ENCODE measurements around the gene APOA1. TPM values are rescaled to one million over a fixed set of nuclear protein-coding genes. Genes with fewer than 3 reads are reported as not detected.

APOA1 gene
- polyA plus RNA-seq, 4 donors, result 62.3 to 22,236 (median 8,002) TPM

DNA sequence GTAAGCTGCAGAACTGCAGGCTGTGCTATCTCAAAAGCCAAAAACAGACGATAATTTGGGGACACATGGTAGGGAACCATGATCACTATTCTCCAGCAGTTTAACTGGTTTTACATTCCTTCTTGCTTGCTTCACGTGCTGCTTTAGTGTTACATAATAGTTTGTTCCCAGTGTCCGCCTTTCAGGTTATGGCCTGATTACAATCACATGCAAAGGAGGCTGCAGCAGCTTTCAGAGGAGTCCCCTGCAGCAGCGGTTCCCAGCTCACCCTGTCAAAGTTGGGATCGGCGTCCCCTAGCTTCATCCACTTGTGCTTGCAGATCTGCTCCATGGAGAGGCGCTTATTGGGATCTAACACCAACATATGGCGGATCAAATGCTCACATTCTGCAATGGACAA, 39.2 kb upstream of the APOA1 start:
- 94 to 96% (median 95%) methylated on average over 8 of the region's 8 CpGs for WGBS, 3 donors
- peaks cover 3 to 29% (median 7%) of the 10 kb centered on the region in 3 donors for H3K36me3 ChIP-seq (ENCODE audit: control insufficient read depth in 3 of 3, insufficient read depth in 2 of 3, low read depth in 1 of 3, low read length in 3 of 3)
- DNase-seq (peak in 1 of 2 donors; percentile 18), FAIRE-seq (no peak)
- H3K27ac ChIP-seq (ENCODE audit: low read depth in 1 of 3, low read length in 2 of 3), result no peak overlapping the region
- H3K9me3 ChIP-seq (ENCODE audit: control insufficient read depth in 2 of 2, insufficient read depth in 1 of 2, low read depth in 1 of 2, low read length in 1 of 2), result no peaks in the 10 kb centered on the region
- no peak overlapping the region for H3K4me3 ChIP-seq (ENCODE audit: low read depth in 1 of 3, low read length in 3 of 3)
- no peaks in the 10 kb centered on the region for H3K27me3 ChIP-seq (ENCODE audit: control insufficient read depth in 3 of 3, insufficient read depth in 3 of 3, low read length in 3 of 3)
- peaks cover 0 to 15% (median 0%) of the 10 kb centered on the region in 3 donors for H3K4me1 ChIP-seq (ENCODE audit: control insufficient read depth in 3 of 3, insufficient read depth in 2 of 3, low read depth in 1 of 3, low read length in 2 of 3)

DNA sequence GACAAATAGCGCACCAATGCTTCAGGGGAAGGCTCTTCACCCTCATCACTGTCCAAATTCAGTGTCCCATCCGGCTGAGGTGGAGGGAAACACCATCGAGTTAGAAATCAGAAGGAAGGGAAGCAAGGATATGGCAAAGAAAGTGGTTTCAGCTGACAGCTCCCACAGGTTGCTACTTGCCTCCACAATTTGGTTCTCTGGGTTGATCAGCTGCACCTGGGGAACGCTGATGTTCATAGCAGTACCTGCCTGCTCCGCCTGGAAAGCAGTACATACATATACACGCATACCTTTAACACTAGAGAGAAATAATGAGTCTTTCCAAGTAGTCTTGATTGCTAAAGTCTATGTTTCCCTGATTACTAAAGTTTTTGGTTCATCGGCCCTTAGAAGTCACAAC, 37.8 kb upstream of the APOA1 start:
- no peak for DNase-seq
- Histone ChIP-seq H3K4me1 (ENCODE audit: control insufficient read depth in 3 of 3, insufficient read depth in 2 of 3, low read depth in 1 of 3, low read length in 2 of 3) (peaks cover 0 to 15% (median 0%) of the 10 kb centered on the region in 3 donors), H3K4me3 (ENCODE audit: low read depth in 1 of 3, low read length in 3 of 3) (peak overlapping the region in 1 of 3 donors; percentile 13), H3K27me3 (ENCODE audit: control insufficient read depth in 3 of 3, insufficient read depth in 3 of 3, low read length in 3 of 3) (no peaks in the 10 kb centered on the region), H3K36me3 (ENCODE audit: control insufficient read depth in 3 of 3, insufficient read depth in 2 of 3, low read depth in 1 of 3, low read length in 3 of 3) (peaks cover 4 to 34% (median 8%) of the 10 kb centered on the region in 3 donors), H3K9me3 (ENCODE audit: control insufficient read depth in 2 of 2, insufficient read depth in 1 of 2, low read depth in 1 of 2, low read length in 1 of 2) (no peaks in the 10 kb centered on the region), H3K27ac (ENCODE audit: low read depth in 1 of 3, low read length in 2 of 3) (no peak overlapping the region)
- WGBS, 3 donors, result 95 to 98% (median 95%) methylated on average over 7 of the region's 7 CpGs
- no peak for FAIRE-seq

DNA sequence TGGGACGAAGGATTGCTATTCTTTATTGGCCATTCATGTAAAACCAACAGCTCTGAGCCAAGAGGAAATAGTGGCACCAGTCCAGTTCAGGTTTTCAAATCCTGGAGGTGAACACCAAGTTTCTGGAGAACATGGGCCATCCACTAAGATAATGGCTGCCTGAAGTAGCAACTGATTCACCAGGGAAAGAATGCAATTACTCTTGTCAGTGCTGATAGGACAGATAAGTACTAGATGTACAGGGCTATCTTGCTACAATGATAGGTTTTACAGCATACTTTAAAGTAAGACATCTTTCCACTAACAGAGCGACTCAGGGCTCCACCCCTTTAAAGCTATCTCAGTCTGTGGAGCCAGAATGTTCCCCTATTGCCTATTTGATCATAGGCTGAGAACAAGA, 36.8 kb upstream of the APOA1 start:
- WGBS, 3 donors, result 74 to 86% (median 80%) methylated on average over 2 of the region's 2 CpGs
- Histone ChIP-seq H3K36me3 (ENCODE audit: control insufficient read depth in 3 of 3, insufficient read depth in 2 of 3, low read depth in 1 of 3, low read length in 3 of 3) (peaks cover 10 to 40% (median 12%) of the 10 kb centered on the region in 3 donors), H3K27me3 (ENCODE audit: control insufficient read depth in 3 of 3, insufficient read depth in 3 of 3, low read length in 3 of 3) (no peaks in the 10 kb centered on the region), H3K4me1 (ENCODE audit: control insufficient read depth in 3 of 3, insufficient read depth in 2 of 3, low read depth in 1 of 3, low read length in 2 of 3) (peaks cover 0 to 15% (median 0%) of the 10 kb centered on the region in 3 donors), H3K4me3 (ENCODE audit: low read depth in 1 of 3, low read length in 3 of 3) (peak overlapping the region in 1 of 3 donors; percentile 13), H3K27ac (ENCODE audit: low read depth in 1 of 3, low read length in 2 of 3) (peak overlapping the region in 1 of 3 donors; percentile 54), H3K9me3 (ENCODE audit: control insufficient read depth in 2 of 2, insufficient read depth in 1 of 2, low read depth in 1 of 2, low read length in 1 of 2) (no peaks in the 10 kb centered on the region)
- peak; percentile 31 to 46 for DNase-seq
- no peak for FAIRE-seq

- H3K4me3 ChIP-seq (ENCODE audit: low read depth in 1 of 3, low read length in 3 of 3), result no peak overlapping the region
- no peak for FAIRE-seq
- peaks cover 10 to 43% (median 12%) of the 10 kb centered on the region in 3 donors for H3K36me3 ChIP-seq (ENCODE audit: control insufficient read depth in 3 of 3, insufficient read depth in 2 of 3, low read depth in 1 of 3, low read length in 3 of 3)
- no peaks in the 10 kb centered on the region for H3K27me3 ChIP-seq (ENCODE audit: control insufficient read depth in 3 of 3, insufficient read depth in 3 of 3, low read length in 3 of 3)
- H3K4me1 ChIP-seq (ENCODE audit: control insufficient read depth in 3 of 3, insufficient read depth in 2 of 3, low read depth in 1 of 3, low read length in 2 of 3), result peaks cover 0 to 15% (median 0%) of the 10 kb centered on the region in 3 donors
- 97 to 98% (median 97%) methylated on average over 11 of the region's 11 CpGs for WGBS, 3 donors
- H3K9me3 ChIP-seq (ENCODE audit: control insufficient read depth in 2 of 2, insufficient read depth in 1 of 2, low read depth in 1 of 2, low read length in 1 of 2), result no peaks in the 10 kb centered on the region
- peak overlapping the region in 1 of 3 donors; percentile 36 for H3K27ac ChIP-seq (ENCODE audit: low read depth in 1 of 3, low read length in 2 of 3)
- no peak for DNase-seq
Observed at GRCh38 chr11:116873381-116873780, 36.0 kb upstream of the APOA1 start.

GRCh38 chr11:116871248-116871647, 33.8 kb upstream of the APOA1 start:
- H3K27me3 ChIP-seq (ENCODE audit: control insufficient read depth in 3 of 3, insufficient read depth in 3 of 3, low read length in 3 of 3), result no peaks in the 10 kb centered on the region
- peaks cover 13 to 48% (median 19%) of the 10 kb centered on the region in 3 donors for H3K36me3 ChIP-seq (ENCODE audit: control insufficient read depth in 3 of 3, insufficient read depth in 2 of 3, low read depth in 1 of 3, low read length in 3 of 3)
- no peak for DNase-seq
- 64 to 86% (median 82%) methylated on average over 3 of the region's 3 CpGs for WGBS, 3 donors
- FAIRE-seq, result no peak
- H3K4me1 ChIP-seq (ENCODE audit: control insufficient read depth in 3 of 3, insufficient read depth in 2 of 3, low read depth in 1 of 3, low read length in 2 of 3), result peaks cover 0 to 22% (median 0%) of the 10 kb centered on the region in 3 donors
- no peak overlapping the region for H3K27ac ChIP-seq (ENCODE audit: low read depth in 1 of 3, low read length in 2 of 3)
- no peak overlapping the region for H3K4me3 ChIP-seq (ENCODE audit: low read depth in 1 of 3, low read length in 3 of 3)
- H3K9me3 ChIP-seq (ENCODE audit: control insufficient read depth in 2 of 2, insufficient read depth in 1 of 2, low read depth in 1 of 2, low read length in 1 of 2), result peaks cover 0 to 5% of the 10 kb centered on the region in 2 donors

- peaks cover 0 to 5% of the 10 kb centered on the region in 2 donors for H3K9me3 ChIP-seq (ENCODE audit: control insufficient read depth in 2 of 2, insufficient read depth in 1 of 2, low read depth in 1 of 2, low read length in 1 of 2)
- H3K27me3 ChIP-seq (ENCODE audit: control insufficient read depth in 3 of 3, insufficient read depth in 3 of 3, low read length in 3 of 3), result no peaks in the 10 kb centered on the region
- no peak overlapping the region for H3K4me3 ChIP-seq (ENCODE audit: low read depth in 1 of 3, low read length in 3 of 3)
- FAIRE-seq, result no peak
- DNase-seq, result no peak
- no peak overlapping the region for H3K27ac ChIP-seq (ENCODE audit: low read depth in 1 of 3, low read length in 2 of 3)
- H3K4me1 ChIP-seq (ENCODE audit: control insufficient read depth in 3 of 3, insufficient read depth in 2 of 3, low read depth in 1 of 3, low read length in 2 of 3), result peaks cover 0 to 34% (median 0%) of the 10 kb centered on the region in 3 donors
- H3K36me3 ChIP-seq (ENCODE audit: control insufficient read depth in 3 of 3, insufficient read depth in 2 of 3, low read depth in 1 of 3, low read length in 3 of 3), result peaks cover 13 to 43% (median 19%) of the 10 kb centered on the region in 3 donors
- 79 to 94% (median 81%) methylated on average over 3 of the region's 3 CpGs for WGBS, 3 donors
Observed at GRCh38 chr11:116870054-116870453, 32.6 kb upstream of the APOA1 start.

DNA sequence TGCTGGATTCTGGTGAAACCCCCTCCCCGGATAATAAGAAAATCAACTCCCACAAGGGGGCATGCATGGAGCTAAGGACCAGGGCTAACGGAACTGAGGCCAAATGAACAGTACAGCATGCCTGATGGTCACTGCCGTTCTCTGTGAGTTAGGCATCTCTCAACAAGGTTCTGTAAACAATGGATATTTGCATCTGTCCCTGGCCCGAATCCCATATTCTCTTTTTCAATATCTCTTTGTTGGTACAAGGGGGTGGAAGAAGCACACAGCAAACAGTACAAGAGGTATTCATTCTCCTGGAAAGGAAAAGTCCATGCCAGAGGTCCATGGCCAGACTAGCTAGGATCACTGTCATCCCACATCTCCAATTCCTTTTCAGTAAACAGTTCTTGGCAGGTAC, 32.2 kb upstream of the APOA1 start:
- Histone ChIP-seq H3K27ac (ENCODE audit: low read depth in 1 of 3, low read length in 2 of 3) (no peak overlapping the region), H3K4me1 (ENCODE audit: control insufficient read depth in 3 of 3, insufficient read depth in 2 of 3, low read depth in 1 of 3, low read length in 2 of 3) (peaks cover 0 to 36% (median 0%) of the 10 kb centered on the region in 3 donors), H3K36me3 (ENCODE audit: control insufficient read depth in 3 of 3, insufficient read depth in 2 of 3, low read depth in 1 of 3, low read length in 3 of 3) (peaks cover 13 to 38% (median 19%) of the 10 kb centered on the region in 3 donors), H3K4me3 (ENCODE audit: low read depth in 1 of 3, low read length in 3 of 3) (no peak overlapping the region), H3K27me3 (ENCODE audit: control insufficient read depth in 3 of 3, insufficient read depth in 3 of 3, low read length in 3 of 3) (no peaks in the 10 kb centered on the region), H3K9me3 (ENCODE audit: control insufficient read depth in 2 of 2, insufficient read depth in 1 of 2, low read depth in 1 of 2, low read length in 1 of 2) (peaks cover 0 to 5% of the 10 kb centered on the region in 2 donors)
- DNase-seq, result no peak
- no peak for FAIRE-seq
- WGBS, 3 donors, result 85 to 97% (median 86%) methylated on average over 4 of the region's 4 CpGs

DNA sequence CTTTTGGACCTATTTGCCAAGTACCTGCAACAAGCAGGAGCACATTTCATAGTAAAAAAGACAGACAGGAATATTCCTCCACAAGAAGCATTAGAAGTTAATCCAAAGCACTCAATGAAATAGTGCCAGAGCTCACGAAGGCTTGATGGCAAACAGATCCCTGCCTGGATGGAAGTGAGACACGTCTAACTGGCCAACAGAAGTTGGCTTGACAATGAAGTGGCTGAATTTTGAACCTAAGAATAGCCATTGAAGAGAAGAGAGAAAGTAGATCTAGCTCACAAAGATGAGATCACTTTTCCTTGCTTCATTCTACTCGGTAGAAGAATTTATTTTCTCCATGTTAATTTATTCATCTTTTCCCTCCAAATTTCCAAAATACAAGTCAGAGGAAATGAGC, 30.6 kb upstream of the APOA1 start:
- DNase-seq (no peak), FAIRE-seq (no peak)
- Histone ChIP-seq H3K27me3 (ENCODE audit: control insufficient read depth in 3 of 3, insufficient read depth in 3 of 3, low read length in 3 of 3) (no peaks in the 10 kb centered on the region), H3K9me3 (ENCODE audit: control insufficient read depth in 2 of 2, insufficient read depth in 1 of 2, low read depth in 1 of 2, low read length in 1 of 2) (peaks cover 0 to 5% of the 10 kb centered on the region in 2 donors), H3K27ac (ENCODE audit: low read depth in 1 of 3, low read length in 2 of 3) (peak overlapping the region in 2 of 3 donors; percentile 8 to 78), H3K4me1 (ENCODE audit: control insufficient read depth in 3 of 3, insufficient read depth in 2 of 3, low read depth in 1 of 3, low read length in 2 of 3) (peaks cover 0 to 26% (median 0%) of the 10 kb centered on the region in 3 donors), H3K4me3 (ENCODE audit: low read depth in 1 of 3, low read length in 3 of 3) (no peak overlapping the region), H3K36me3 (ENCODE audit: control insufficient read depth in 3 of 3, insufficient read depth in 2 of 3, low read depth in 1 of 3, low read length in 3 of 3) (peaks cover 10 to 38% (median 15%) of the 10 kb centered on the region in 3 donors)
- WGBS, 3 donors, result 86 to 91% (median 91%) methylated on average over 3 of the region's 3 CpGs

DNA sequence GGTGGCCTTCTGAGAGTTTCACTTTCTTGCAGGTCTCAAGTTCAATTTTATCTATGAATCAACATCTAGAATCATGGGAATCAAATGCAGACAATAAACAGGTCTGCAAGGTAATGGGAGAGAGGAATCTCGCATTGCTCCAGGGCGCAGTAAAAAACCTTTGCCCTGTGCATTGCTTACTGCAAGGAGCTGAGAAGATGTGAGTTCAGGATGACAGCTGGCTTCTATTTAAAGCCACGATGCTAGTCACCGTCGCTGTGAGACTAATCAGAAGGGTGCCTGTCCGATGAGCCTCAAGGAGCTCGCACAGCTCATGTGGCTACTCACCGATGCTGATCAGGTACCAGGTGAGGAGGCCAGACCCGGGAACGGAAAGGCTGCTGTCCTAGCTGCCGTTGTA, 30.2 kb upstream of the APOA1 start:
- Histone ChIP-seq H3K4me3 (ENCODE audit: low read depth in 1 of 3, low read length in 3 of 3) (no peak overlapping the region), H3K9me3 (ENCODE audit: control insufficient read depth in 2 of 2, insufficient read depth in 1 of 2, low read depth in 1 of 2, low read length in 1 of 2) (peaks cover 0 to 5% of the 10 kb centered on the region in 2 donors), H3K27me3 (ENCODE audit: control insufficient read depth in 3 of 3, insufficient read depth in 3 of 3, low read length in 3 of 3) (no peaks in the 10 kb centered on the region), H3K27ac (ENCODE audit: low read depth in 1 of 3, low read length in 2 of 3) (peak overlapping the region in 2 of 3 donors; percentile 8 to 78), H3K4me1 (ENCODE audit: control insufficient read depth in 3 of 3, insufficient read depth in 2 of 3, low read depth in 1 of 3, low read length in 2 of 3) (peaks cover 0 to 25% (median 0%) of the 10 kb centered on the region in 3 donors), H3K36me3 (ENCODE audit: control insufficient read depth in 3 of 3, insufficient read depth in 2 of 3, low read depth in 1 of 3, low read length in 3 of 3) (peaks cover 10 to 39% (median 15%) of the 10 kb centered on the region in 3 donors)
- no peak for FAIRE-seq
- peak in 1 of 2 donors; percentile 53 for DNase-seq
- WGBS, 3 donors, result 82 to 93% (median 83%) methylated on average over 11 of the region's 11 CpGs
